ENCODE results near the gene THUMPD1. TPM values are rescaled to one million over a fixed set of nuclear protein-coding genes. Genes with fewer than 3 reads are reported as not detected.

Gene THUMPD1
- polyA plus RNA-seq, 3 donors: 16.1 to 32.2 (median 23.5) TPM

DNA sequence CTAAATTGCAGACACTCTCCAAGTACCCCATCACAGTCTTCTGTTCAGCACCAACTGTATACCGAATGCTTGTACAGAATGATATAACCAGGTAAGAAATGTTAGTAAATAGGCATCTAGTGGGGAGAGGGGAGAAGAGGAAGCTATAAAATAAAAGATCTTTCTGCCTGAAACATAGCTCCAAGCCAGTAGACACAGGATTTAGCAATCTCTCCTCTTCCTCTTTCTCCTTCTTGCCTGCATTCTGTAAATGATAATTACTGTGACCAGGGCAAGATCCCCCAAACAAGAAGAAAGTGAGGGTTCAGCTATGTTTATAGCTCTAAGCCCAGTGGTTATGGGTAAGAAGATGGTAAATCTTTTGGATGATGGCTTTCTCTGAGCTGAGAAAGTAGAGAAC is 40.1 kb upstream of the THUMPD1 start:
- Histone ChIP-seq H3K4me1 (ENCODE audit: control insufficient read depth in 1 of 2, insufficient read depth in 2 of 2, low read length in 2 of 2) (peaks cover 6 to 13% of the 10 kb centered on the region in 2 donors), H3K79me2 (ENCODE audit: insufficient read depth, low read length) (no peaks in the 10 kb centered on the region), H4K20me1 (ENCODE audit: insufficient read depth, low read length) (no peaks in the 10 kb centered on the region), H3K4me2 (replicated peaks; ENCODE audit: extremely low read depth, low read length, poor library complexity, severe bottlenecking) (no peak overlapping the region), H3K4me3 (replicated peaks in 1 of 3; ENCODE audit: low read depth in 2 of 3, low read length in 3 of 3) (no peak overlapping the region), H3K27me3 (ENCODE audit: control insufficient read depth in 2 of 2, insufficient read depth in 2 of 2, low read length in 2 of 2) (no peaks in the 10 kb centered on the region), H3K36me3 (replicated peaks in 1 of 2; ENCODE audit: control insufficient read depth in 1 of 2, insufficient read depth in 2 of 2, low read length in 2 of 2) (peaks cover 0 to 16% of the 10 kb centered on the region in 2 donors), H3K9me3 (replicated peaks in 1 of 2; ENCODE audit: control insufficient read depth in 1 of 2, insufficient read depth in 1 of 2, low read length in 2 of 2) (no peaks in the 10 kb centered on the region), H3K27ac (ENCODE audit: low read depth in 1 of 2, low read length in 2 of 2) (peak overlapping the region in 1 of 2 donors; percentile 15), H3K9ac (ENCODE audit: insufficient read depth, low read length, poor library complexity, severe bottlenecking) (no peak overlapping the region), H2AFZ (ENCODE audit: insufficient read depth, low read depth, low read length, poor library complexity, severe bottlenecking) (no peak overlapping the region)
- TF ChIP-seq CTCF (IDR thresholded peaks at IDR 0.05): no peak
- Mint-ChIP-seq H3K27me3 (ENCODE audit: low read depth in 3 of 3) (peaks cover 0 to under 1% (median 0%) of the 10 kb centered on the region in 3 donors), H3K4me1 (peaks cover 11% of the 10 kb centered on the region), H3K27ac (no peak overlapping the region), H3K4me3 (no peak overlapping the region), H3K9me3 (no peaks in the 10 kb centered on the region), H3K36me3 (peaks cover 17 to 21% of the 10 kb centered on the region in 2 donors)
- peak; percentile 13 to 29 (median 15) for DNase-seq
- no CpG with 5 or more reads among the region's 1 CpG for WGBS (ENCODE audit: insufficient coverage)
- intact Hi-C loops (cut with micrococcal nuclease): no loop called here

- no peaks in the 10 kb centered on the region for H3K9me3 Mint-ChIP-seq
- H3K27ac Mint-ChIP-seq: peak overlapping the region in 1 of 7 donors; percentile 41
- peaks cover 7 to 18% of the 10 kb centered on the region in 2 donors for H3K36me3 Mint-ChIP-seq
- TF ChIP-seq CTCF (IDR thresholded peaks at IDR 0.05): peak; percentile 72
- H3K4me3 Mint-ChIP-seq: no peak overlapping the region
- Histone ChIP-seq H3K9me3 (replicated peaks in 1 of 2; ENCODE audit: control insufficient read depth in 1 of 2, insufficient read depth in 1 of 2, low read length in 2 of 2) (no peaks in the 10 kb centered on the region), H3K27me3 (ENCODE audit: control insufficient read depth in 2 of 2, insufficient read depth in 2 of 2, low read length in 2 of 2) (no peaks in the 10 kb centered on the region), H3K9ac (ENCODE audit: insufficient read depth, low read length, poor library complexity, severe bottlenecking) (no peak overlapping the region), H4K20me1 (ENCODE audit: insufficient read depth, low read length) (no peaks in the 10 kb centered on the region), H3K4me2 (replicated peaks; ENCODE audit: extremely low read depth, low read length, poor library complexity, severe bottlenecking) (no peak overlapping the region), H3K79me2 (ENCODE audit: insufficient read depth, low read length) (no peaks in the 10 kb centered on the region), H3K36me3 (replicated peaks in 1 of 2; ENCODE audit: control insufficient read depth in 1 of 2, insufficient read depth in 2 of 2, low read length in 2 of 2) (peaks cover 0 to 13% of the 10 kb centered on the region in 2 donors), H3K27ac (ENCODE audit: low read depth in 1 of 2, low read length in 2 of 2) (no peak overlapping the region), H3K4me3 (replicated peaks in 1 of 3; ENCODE audit: low read depth in 2 of 3, low read length in 3 of 3) (no peak overlapping the region), H3K4me1 (ENCODE audit: control insufficient read depth in 1 of 2, insufficient read depth in 2 of 2, low read length in 2 of 2) (no peaks in the 10 kb centered on the region), H2AFZ (ENCODE audit: insufficient read depth, low read depth, low read length, poor library complexity, severe bottlenecking) (no peak overlapping the region)
- WGBS (ENCODE audit: insufficient coverage): 87% methylated on average over 5 of the region's 7 CpGs
- intact Hi-C loops (cut with micrococcal nuclease): no loop called here
- peak; percentile 49 to 63 (median 59) for DNase-seq
- no peaks in the 10 kb centered on the region for H3K4me1 Mint-ChIP-seq
- no peaks in the 10 kb centered on the region for H3K27me3 Mint-ChIP-seq (ENCODE audit: low read depth in 3 of 3)
Observed at GRCh38 chr16:20774703-20775362, 33.2 kb upstream of the THUMPD1 start.

Data from CD14-positive monocyte (primary cell).